LNCaP clone FGC (cell line): ENCODE results near the gene ASF1A.
A peak's percentile ranks its signal among the peaks of the same experiment; 100 is the strongest.

Experiments
- DNase-seq: peaks from one replicate; pipeline ENCODE4 v3.0.0-alpha.2; 2011; ENCODE audit warnings: low read depth
- H3K4me3 ChIP-seq: 2 replicates; pipeline ENCODE4 v1.5.1; 2011; ENCODE audit warnings: mild to moderate bottlenecking, low read depth, low read length, control low read depth
- CTCF ChIP-seq: IDR thresholded peaks from 2 replicates; pipeline ENCODE4 v1.5.1; 2012; ENCODE audit warnings: mild to moderate bottlenecking; ENCODE audit not compliant: control insufficient read depth, insufficient read depth; ENCODE audit errors: extremely low read depth

ASF1A gene

DNA sequence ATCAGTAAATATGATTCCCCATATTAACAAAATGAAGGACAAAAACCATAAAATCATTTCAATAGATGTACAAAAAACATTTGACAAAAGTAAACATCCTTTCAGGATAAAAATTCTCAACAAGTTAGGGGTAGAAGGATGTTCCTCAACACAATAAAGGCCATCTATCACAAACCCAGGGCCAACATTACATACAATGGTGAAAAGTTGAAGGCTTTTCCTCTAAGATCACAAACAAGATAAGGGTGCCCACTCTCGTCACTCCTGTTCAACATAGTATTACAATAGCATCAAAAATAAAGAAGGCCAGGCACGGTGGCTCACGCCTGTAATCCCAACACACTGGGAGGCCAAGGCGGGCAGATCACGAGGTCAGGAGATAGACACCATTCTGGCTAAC is 22.6 kb upstream of the ASF1A start:
- no peak for DNase-seq
- H3K4me3 ChIP-seq: no peak overlapping the region
- TF ChIP-seq CTCF: no peak

DNA sequence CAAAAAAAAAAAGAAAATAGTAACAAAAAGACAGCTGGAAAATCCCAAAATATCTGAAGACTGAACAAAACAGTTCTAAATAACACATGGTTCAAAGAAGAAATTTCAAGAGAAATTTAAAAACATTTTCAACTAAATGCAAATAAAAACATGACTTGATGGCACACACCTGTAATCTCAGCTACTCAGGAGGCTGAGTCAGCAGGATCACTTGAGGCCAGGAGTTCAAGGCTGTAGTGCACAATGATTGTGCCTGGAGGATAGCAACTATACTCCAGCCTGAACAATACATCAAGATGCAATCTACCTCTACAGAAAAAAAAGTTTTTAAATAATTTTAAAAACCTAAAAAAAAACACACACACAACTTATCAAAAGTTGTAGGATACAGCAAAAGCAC is 21.6 kb upstream of the ASF1A start:
- no peak for DNase-seq
- no peak overlapping the region for H3K4me3 ChIP-seq
- no peak for TF ChIP-seq CTCF

DNA sequence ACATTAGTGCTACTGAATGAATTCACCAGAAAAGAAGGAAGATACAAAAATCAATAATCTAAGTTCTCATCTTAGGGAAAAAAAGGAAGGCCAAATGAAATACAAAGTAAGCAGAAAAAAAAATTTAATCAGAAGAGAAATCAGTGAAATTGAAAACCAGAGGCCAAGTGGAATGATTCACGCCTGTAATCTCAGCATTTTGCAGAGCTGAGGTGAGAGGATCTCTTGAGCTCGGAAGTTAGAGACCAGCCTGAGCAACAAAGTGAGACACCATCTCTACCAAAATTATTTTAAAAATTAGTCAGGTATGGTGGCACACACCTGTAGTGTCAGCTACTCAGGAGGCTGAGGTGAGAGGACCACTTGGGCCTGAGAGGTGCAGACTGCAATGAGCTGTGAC is 21.2 kb upstream of the ASF1A start:
- no peak overlapping the region for H3K4me3 ChIP-seq
- DNase-seq: no peak
- TF ChIP-seq CTCF: no peak

DNA sequence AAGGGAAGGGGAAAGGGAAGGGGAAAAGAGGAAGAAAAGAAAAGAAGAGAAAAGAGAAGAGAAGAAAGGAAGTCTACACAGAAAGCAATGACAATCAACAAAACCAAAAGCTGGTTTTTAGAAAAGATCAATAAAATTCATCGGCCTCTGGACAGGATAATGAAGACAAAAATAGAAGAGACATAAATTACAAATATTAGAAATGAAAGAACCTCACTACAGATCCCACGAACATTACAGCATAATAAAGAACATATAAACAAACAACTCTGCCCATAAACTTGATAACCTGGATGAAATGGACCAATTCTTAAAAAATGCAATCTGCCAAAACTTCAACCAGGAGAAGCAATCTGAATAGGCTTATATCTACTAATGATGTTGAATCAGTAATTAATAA is 20.7 kb upstream of the ASF1A start:
- no peak for DNase-seq
- H3K4me3 ChIP-seq: no peak overlapping the region
- no peak for TF ChIP-seq CTCF

GRCh38 chr6:118875672-118876071 is 18.3 kb upstream of the ASF1A start:
- no peak overlapping the region for H3K4me3 ChIP-seq
- DNase-seq: peak; percentile 93
- no peak for TF ChIP-seq CTCF

- DNase-seq: no peak
- H3K4me3 ChIP-seq: no peak overlapping the region
These were observed 17.8 kb upstream of the ASF1A start for GRCh38 chr6:118876198-118876597.

GRCh38 chr6:118876814-118877213 is 17.1 kb upstream of the ASF1A start:
- no peak for DNase-seq
- TF ChIP-seq CTCF: no peak
- H3K4me3 ChIP-seq: no peak overlapping the region

More at GRCh38 chr6:118876198-118876597, 17.8 kb upstream of the ASF1A start:
- no peak for TF ChIP-seq CTCF
